SK-N-DZ (cell line): Measurements from ENCODE around the gene STARD13.

ENCODE experiments used
- DNase-seq: peaks from one replicate; pipeline ENCODE4 v3.0.0-alpha.2; 2015; ENCODE audit warnings: low spot score

Gene STARD13

DNA sequence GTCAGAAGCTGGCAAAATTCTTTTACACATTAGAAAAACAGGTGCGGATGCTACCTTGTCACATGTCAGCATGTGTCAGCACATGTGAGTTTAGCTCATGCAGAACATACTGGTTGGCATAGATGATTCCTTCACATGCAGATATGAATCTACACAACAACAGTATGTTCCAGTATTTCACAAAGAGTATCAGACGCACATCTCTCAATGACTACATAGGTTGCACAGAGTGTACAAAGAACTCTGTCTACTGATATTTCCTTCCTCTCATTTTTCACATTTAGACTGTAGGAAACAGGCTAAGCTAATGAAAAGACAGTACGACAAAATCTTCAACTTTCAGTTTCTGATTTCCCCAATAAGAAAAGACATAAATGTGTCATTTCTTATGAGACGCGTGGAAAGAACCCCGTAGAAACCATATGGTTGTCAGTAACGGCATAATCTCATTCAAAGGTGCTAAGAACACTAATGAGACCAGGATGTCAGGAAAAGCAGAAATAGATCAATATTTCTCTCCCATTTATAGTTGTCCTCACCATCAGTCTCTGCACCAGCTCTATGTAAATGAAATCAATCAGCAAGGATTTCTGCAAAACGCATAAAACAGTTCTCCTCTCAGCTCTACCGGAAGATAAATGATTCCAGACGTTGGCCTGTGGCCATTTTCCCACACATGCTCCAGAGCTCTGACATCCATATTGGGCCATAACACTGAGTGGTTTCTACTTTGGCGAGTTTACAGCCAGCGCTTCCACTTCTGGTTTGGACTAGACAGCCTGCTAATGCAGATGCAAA lies 81.2 kb downstream of the STARD13 start:
- DNase-seq = peak; percentile 49

- no peak for DNase-seq
These were observed 82.8 kb downstream of the STARD13 start for GRCh38 chr13:33202644-33203169.

GRCh38 chr13:33201659-33202058 lies 83.9 kb downstream of the STARD13 start:
- DNase-seq = no peak

DNA sequence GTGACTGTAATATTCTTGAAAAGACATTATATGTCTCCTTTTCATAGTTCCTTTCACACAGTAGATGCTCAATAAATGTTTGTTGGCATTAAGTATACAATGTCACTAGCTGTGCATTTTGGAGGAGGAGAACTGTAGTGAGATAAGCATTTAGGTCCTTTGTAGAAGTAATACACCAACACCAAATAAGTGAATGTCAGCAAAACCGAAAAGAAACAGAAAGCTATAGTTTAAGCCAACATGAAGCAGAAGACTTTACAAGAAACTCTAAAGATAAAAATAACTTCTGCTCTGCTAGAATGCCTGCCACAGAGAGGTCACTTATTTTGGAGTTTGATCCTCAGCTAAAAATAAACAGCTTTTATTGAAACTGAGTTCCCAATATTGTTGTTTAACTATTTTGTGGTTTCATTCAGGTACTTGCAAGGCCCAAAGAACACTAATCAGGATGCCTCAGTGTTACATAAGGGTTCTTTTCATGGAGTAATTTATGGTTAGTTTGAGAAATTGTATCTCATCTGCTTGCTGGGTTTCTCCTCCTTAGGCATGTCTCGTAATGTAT lies 86.2 kb downstream of the STARD13 start:
- DNase-seq = no peak

DNA sequence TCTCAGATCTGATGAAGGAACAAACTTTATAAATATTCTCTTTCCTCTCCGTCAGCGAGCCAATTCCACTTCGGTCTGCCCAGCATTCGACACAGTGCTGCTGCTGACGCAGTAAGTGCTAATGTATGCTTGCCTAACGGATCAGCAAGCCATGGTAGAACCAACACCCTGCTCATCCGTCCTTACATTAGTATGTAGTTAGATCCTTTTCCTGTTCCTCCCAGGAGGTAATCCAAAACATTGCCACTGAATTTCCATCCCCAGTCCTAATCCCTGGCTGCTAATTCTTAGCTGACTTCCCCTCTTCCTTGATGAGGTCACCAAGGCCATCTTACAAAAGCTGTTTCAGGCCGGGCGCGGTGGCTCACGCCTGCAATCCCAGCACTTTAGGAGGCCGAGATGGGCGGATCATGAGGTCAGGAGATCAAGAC lies 88.0 kb downstream of the STARD13 start:
- no peak for DNase-seq

- DNase-seq = no peak
These were observed 88.8 kb downstream of the STARD13 start for GRCh38 chr13:33196767-33197166.

DNA sequence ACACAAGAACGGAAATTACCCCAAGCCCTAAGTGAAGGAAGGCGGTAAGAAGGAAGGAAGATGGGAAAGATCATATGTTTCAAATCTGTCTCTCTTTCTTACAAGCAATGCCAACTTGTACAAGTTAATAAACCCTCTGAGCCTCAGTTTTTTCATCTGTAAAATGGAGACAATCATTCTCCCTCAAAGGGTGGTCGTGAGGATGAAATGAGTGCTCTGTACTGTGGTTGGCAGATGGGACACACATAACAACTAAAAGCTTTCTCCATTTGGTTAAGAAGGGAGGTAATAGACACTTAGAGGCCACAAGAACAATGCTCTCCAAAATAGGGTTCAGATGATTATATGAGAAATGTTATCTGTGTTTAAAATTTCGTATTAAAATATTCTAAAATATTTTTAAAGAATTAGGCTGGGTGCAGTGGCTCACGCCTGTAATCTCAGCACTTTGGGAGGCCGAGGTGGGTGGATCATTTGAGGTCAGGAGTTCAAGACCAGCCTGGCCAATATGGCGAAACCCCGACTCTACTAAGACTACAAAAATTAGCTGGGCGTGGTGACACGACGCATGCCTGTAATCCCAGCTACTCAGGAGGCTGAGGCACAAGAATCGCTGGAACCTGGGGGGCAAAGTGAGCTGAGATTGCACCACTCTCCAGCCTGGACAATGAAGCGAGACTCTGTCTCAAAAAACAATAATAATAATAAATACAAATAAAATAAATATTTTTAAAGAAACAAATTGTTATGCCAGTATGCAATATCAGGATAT lies 89.7 kb downstream of the STARD13 start:
- no peak for DNase-seq

- DNase-seq = peak; percentile 44
These were observed 90.5 kb downstream of the STARD13 start for GRCh38 chr13:33194820-33195692.

GRCh38 chr13:33193428-33193974 lies 92.1 kb downstream of the STARD13 start:
- no peak for DNase-seq

DNA sequence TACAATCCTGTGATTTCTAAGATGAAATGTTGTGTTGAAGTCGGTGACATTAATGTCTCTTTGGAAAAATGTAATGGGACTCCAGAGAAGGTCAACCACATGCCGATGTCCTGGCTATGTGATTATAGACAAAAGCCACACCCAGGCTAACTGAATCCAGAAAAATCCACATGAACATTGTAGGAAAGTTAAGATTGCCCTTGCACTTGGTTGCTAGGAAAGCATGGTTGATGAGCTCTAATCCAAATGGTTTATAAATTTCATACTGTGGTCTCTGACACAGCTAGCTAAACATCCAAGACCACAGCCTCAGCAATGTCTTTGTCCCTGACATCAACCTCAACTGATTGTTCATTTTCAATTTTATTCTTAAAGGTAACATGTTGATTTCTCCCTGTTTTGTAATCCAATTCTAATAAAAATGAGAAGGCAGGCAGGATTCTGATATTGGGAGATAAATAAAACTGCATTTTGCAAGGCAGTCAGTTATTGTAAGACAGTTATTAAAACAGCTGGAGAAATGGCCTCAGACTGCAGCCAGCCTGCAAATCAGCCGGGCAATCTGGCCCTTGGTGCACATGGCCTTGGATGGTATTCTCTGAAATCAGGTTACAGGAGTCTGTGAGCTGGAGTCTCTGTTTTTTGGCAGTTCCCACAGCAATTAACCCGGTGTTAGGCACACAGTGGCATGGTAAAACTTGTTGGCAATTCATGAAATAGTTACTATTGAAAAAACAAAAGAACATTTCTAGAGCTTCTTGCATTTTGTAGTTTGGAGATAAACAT lies 93.9 kb downstream of the STARD13 start:
- DNase-seq = peak; percentile 53

DNA sequence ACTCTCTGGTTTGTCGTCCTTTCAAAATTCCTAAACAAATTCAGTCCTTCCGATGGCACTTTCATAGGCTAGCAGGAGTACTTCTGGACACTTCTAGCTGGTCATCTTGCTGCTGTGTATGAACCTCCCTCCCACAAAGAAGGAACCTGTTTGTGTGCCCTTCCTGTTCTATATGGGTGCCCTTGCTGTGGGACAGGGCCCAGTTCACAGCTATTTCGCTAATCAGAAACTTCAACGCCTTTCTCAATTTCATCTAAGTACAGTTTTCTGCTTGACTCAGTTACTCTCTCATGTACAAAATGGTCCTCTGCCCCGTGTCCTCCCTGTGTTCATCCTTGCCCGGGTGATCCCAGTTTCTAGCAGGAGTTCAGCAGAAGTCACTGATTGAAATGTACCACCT lies 96.1 kb downstream of the STARD13 start:
- no peak for DNase-seq

DNA sequence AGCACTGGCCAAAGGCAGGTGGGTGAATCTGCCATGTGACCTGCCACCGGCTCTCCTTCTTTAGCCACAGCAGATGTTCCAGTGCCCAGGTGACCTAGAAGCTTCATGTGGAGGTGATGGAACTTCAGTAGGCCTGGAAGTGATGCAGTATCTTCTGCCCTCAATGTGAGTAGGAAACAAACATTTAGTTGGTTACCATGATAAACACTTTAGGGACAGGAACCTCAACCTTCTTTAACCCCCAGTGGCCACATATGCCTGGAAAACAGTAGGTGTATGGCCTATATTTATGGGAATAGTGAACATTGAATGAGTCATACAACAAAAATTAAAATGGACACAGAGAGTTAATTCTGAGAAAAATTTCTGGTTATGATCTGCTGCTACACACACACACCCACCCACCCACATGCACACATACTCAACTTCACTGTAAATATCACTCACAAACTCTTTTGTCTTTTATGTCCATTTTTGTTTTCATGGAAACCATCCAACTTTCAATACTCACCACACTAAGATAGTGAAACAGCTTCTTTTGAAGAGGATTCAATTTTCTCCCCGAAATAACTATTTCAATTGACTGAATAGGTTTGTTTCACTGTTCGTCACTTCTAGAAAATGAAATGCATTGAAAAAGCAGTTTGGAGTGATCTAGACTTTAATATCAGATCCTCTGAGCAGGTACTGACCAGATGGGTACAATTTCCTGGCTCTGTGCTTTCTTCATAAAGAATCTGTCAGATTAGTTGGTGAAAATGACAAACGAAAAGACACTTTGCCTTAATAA lies 97.3 kb downstream of the STARD13 start:
- DNase-seq = no peak

GRCh38 chr13:33186861-33187291 lies 98.7 kb downstream of the STARD13 start:
- DNase-seq = no peak

GRCh38 chr13:33185853-33186252 lies 99.7 kb downstream of the STARD13 start:
- no peak for DNase-seq

DNA sequence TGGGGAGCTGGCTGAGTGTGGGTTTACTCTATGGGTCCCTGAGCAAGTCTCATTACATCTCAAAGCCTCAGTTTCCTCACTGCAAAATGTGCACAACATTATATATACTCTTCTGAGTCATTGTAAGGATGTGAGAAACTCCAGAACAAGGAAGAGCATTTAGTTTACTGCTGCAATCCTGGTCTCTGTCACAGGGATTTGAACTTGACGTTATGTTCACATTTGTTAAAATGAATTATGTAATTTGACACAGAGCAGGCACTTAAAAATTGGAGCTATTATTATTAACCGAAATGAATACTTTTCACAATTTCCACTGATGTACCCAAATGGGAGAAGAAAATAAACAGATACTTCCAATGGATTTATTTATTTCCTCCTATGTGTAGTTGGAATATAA lies 101.0 kb downstream of the STARD13 start:
- no peak for DNase-seq

DNA sequence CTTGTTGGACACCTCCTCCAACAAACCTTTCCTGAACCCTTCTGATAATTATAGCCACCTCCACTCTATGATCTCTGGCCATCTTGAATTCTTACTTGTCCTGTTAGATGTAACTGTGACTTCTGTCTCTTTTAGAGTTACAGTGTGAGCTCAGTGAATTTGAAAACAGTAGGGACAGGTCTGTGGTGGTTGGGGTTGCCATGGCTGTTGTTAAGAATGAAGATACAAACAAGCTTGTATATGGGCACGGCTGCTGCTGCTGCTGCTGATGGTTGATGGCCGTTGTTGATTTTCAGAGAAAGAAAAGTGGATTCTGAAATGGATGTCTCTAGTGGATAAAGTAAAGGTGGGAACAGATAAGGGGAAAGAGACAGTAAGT lies 101.5 kb downstream of the STARD13 start:
- no peak for DNase-seq

DNA sequence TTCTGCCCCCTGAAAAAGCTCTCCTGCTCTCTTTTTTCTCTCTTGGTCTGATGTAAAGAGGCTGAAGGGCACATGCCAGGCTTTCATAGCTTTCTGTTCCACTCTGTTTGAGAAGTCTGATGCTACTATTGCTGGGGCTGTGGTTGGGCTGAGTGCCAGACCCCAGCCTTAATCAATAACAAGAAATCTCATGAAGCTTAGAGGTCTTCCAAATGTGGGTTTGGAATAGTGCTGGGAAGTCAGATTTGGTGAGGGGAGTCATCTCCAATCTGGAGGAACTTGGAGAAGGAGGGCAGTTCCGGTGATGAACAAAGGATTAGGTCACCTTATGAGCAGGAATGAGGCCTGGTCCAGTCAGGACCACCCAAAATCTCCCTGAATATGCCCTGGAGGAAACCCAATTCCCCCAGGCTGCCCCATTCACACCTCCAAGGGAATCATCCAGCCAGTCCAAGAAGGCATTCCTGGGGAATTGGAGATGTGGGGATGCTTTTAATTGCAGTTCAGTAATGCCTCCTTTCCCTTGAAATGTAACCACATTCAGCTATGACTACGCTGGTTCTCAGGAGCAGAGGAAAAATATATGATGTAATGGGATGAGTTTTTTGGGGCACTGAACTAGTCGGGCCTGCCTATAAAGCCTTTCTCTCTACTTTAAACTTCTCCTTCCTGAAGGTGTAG lies 102.0 kb downstream of the STARD13 start:
- DNase-seq = no peak

- DNase-seq = no peak
These were observed 102.8 kb downstream of the STARD13 start for GRCh38 chr13:33182729-33183128.

DNA sequence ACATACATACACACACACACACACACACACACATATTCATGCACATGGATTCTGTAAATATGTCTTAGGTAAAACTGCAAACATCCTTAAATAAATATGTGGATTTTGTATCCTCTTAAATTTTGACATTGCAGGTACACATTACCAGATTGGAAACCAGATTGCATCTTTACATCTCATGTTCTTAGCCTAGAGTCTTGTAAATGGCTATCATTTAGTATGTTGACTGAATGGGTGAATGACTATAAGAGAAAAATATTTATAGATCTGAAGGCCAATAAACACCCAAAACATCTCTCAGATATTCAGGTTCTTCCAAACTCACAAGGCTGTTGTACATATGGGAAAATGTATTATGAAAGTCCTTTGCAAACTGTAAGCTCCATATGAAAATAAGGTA lies 104.3 kb downstream of the STARD13 start:
- no peak for DNase-seq
